ENCODE results near the gene TMEM106A.
"Not testable (repeated sequence)": the region's sequence is repeated elsewhere in the genome, so short reads cannot be mapped to it uniquely, and the experiment has no call there.

TMEM106A gene

GRCh38 chr17:43199633-43200032, 12.0 kb upstream of the TMEM106A start:
- TF ChIP-seq CTCF (IDR thresholded peaks at IDR 0.05; ENCODE audit: control extremely low read depth, extremely low read depth, low read depth, missing control alignments) = no peak
- no peak for DNase-seq (ENCODE audit: extremely low spot score)
- ChIA-PET CTCF (interaction anchor here (1.1 to 1.5 kb wide), 4 partner anchors 10 to 109 kb away, joined by 3 to 4 read pairs (median 4); no protein-coding TSS in a partner anchor), POLR2A (interaction anchor here (1.5 to 1.7 kb wide), 2 partner anchors 12 to 116 kb away, joined by 8 to 9 read pairs; partner anchors contain the start of gene TMEM106A)

GRCh38 chr17:43200127-43200526, 11.5 kb upstream of the TMEM106A start:
- ChIA-PET POLR2A (interaction anchor here (1.5 to 1.7 kb wide), 2 partner anchors 11 to 116 kb away, joined by 8 to 9 read pairs; partner anchors contain the start of gene TMEM106A), CTCF (interaction anchor here (1.1 to 1.5 kb wide), 4 partner anchors 11 to 109 kb away, joined by 3 to 4 read pairs (median 4); no protein-coding TSS in a partner anchor)
- DNase-seq (ENCODE audit: extremely low spot score) = no peak
- no peak for TF ChIP-seq CTCF (IDR thresholded peaks at IDR 0.05; ENCODE audit: control extremely low read depth, extremely low read depth, low read depth, missing control alignments)

- CTCF ChIA-PET = interaction anchor here (1.1 to 2.2 kb wide), 2 partner anchors 9 kb away, joined by 3 to 5 read pairs; partner anchors contain the start of gene TMEM106A
- DNase-seq (ENCODE audit: extremely low spot score) = not testable (repeated sequence)
- POLR2A ChIA-PET = interaction anchor here (0.7 to 1.1 kb wide), 2 partner anchors 8 to 113 kb away, joined by 3 to 5 read pairs; partner anchors contain the start of gene TMEM106A
Observed at GRCh38 chr17:43203013-43203412, 8.7 kb upstream of the TMEM106A start.

- CTCF ChIA-PET = no interaction called here
Observed at GRCh38 chr17:43210576-43210975, 1.1 kb upstream of the TMEM106A start.

GRCh38 chr17:43211123-43211479, 574 bp upstream of the TMEM106A start:
- TF ChIP-seq CTCF (IDR thresholded peaks at IDR 0.05; ENCODE audit: control extremely low read depth, extremely low read depth, low read depth, missing control alignments) = no peak
- DNase-seq (ENCODE audit: extremely low spot score) = no peak
- ChIA-PET POLR2A (interaction anchor here (0.6 to 3.8 kb wide), 10 partner anchors 8 to 213 kb away, joined by 3 to 54 read pairs (median 5); partner anchors contain the start of genes NBR1 and RPL27), CTCF (interaction anchor here (0.9 to 1.3 kb wide), 2 partner anchors 9 to 187 kb away, joined by 4 to 5 read pairs; no protein-coding TSS in a partner anchor)

More at GRCh38 chr17:43210576-43210975, 1.1 kb upstream of the TMEM106A start:
- no peak for DNase-seq (ENCODE audit: extremely low spot score)
- POLR2A ChIA-PET = no interaction called here
- no peak for TF ChIP-seq CTCF (IDR thresholded peaks at IDR 0.05; ENCODE audit: control extremely low read depth, extremely low read depth, low read depth, missing control alignments)

- no peak for TF ChIP-seq CTCF (IDR thresholded peaks at IDR 0.05; ENCODE audit: control extremely low read depth, extremely low read depth, low read depth, missing control alignments)
- POLR2A ChIA-PET = interaction anchor here (0.6 to 3.8 kb wide), 5 partner anchors 8 to 156 kb away, joined by 3 to 54 read pairs (median 6); no protein-coding TSS in a partner anchor
- CTCF ChIA-PET = interaction anchor here (0.6 to 1.9 kb wide), 8 partner anchors 10 to 271 kb away, joined by 3 to 13 read pairs (median 3); partner anchors contain the start of gene DHX8
- DNase-seq (ENCODE audit: extremely low spot score) = no peak
Observed at GRCh38 chr17:43212641-43213490, 1.2 kb downstream of the TMEM106A start.

Measured in GM10248 (cell line).